HG02571 (cell line): ENCODE measurements around the gene PPIP5K1.
"Not testable (repeated sequence)": the region's sequence is repeated elsewhere in the genome, so short reads cannot be mapped to it uniquely, and the experiment has no call there.

Experiments used
- ATAC-seq: cut with Tn5 transposase; IDR thresholded peaks from one replicate; pipeline ENCODE4 v1.9.1; 2021; ENCODE audit warnings: mild to moderate bottlenecking, moderate library complexity; ENCODE audit not compliant: unreplicated experiment

PPIP5K1 gene

DNA sequence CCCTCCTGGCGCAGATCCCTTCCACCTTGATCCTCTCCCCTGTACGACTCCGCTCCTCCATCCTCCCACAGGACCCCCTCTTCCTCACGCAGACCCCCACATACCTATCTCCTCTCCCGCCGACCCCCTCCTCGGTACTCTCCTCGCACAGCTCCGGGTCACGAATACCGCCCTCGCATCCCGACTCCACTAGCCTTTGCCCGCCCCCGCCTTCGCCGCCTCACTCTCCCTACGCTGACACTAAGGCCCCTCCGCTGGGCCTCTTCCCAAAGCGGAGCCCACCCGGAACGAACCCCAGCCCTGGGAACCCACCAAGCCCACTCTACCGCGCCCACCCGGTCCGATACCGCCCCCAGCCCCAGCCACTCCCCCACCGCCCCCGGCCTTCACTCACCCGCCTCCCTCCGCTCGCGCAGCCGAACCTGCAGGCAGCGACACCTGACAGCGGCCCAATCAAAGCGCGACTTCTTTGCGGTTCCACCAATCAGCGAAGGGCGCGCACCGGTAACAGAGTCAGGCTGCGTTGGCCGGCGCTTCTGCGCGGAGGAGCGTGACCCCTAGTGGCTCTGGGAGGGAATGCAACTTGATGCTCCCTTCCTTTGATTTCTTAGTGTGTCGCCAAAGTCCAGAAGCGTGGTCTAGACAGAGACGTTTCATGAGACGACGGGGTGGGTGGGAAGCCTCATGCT, at the start of gene PPIP5K1:
Gene PPIP5K1 (minus strand): TSS at position 431 of the 689 bp plus-strand sequence. CDS start 5,704 bp downstream, outside the sequence.
- ATAC-seq = peak; percentile 96

DNA sequence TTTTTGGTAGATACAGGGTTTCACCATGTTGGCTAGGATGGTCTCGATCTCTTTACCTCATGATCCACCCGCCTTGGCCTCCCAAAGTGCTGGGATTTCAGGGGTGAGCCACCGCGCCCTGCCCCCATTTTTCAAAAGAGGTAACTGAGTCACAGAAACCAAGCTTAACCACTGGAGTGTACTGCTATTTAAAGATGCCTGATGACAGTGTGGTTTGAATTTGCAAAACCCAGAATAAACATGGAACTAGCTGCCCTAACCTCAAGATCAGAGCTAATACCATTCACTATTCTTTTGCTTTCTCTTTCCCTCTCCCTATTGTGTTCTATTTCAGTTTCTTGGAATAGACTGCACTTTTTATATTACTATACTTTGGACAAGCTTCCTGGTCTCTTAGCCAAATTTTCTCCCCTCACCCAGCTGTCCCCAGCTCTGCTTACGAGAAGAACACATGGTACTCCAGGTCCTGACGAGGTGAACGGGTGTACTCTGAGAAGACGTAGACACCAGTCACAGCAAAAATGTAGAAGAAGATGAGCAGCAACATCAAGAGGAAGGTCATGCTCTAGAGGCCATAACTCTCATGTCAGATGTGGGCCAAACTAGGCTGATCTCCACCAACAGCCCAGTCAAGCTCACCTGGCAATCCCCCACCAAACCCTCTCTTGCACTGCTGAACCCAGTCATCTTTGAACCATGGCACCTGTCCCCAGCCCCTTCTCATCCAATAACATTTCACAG, 48.6 kb upstream of the PPIP5K1 start:
- ATAC-seq = not testable (repeated sequence)

DNA sequence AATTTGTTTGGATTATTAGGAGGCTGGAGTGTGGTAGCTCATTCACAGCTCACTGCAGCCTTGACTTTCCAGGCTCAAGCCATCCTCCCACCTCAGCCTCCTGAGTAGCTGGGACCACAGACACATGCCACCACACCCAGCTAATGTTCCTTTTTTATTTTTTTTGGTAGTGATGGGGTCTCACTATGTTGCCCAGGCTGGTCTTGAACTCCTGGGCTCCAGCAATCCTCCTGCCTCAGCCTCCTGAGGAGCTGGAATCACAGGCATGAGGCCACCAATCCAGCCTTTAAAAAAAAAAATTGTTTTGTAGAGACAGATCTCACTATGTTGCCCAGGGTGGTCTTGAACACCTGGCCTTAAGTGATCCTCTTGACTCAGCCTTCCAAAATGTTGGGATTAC, 36.9 kb upstream of the PPIP5K1 start:
- ATAC-seq = not testable (repeated sequence)

DNA sequence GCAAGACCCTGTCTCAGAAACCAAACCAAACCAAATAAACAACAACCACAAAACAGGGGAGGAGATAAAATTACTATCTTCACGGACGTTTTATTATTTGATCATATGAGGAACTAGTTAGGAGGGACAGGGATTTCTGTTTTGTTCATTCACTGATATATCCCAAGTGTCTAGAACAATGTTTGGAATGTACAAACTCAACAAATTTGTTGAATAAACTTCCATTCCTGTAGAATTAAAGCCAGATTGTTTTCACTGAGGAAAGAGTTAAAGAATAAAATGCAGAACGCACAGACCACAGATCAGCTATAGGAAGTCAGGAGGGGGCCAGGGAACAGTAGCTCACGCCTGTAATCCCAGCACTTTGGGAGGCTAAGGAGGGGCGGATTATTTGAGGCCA, 35.1 kb upstream of the PPIP5K1 start:
- no peak for ATAC-seq

DNA sequence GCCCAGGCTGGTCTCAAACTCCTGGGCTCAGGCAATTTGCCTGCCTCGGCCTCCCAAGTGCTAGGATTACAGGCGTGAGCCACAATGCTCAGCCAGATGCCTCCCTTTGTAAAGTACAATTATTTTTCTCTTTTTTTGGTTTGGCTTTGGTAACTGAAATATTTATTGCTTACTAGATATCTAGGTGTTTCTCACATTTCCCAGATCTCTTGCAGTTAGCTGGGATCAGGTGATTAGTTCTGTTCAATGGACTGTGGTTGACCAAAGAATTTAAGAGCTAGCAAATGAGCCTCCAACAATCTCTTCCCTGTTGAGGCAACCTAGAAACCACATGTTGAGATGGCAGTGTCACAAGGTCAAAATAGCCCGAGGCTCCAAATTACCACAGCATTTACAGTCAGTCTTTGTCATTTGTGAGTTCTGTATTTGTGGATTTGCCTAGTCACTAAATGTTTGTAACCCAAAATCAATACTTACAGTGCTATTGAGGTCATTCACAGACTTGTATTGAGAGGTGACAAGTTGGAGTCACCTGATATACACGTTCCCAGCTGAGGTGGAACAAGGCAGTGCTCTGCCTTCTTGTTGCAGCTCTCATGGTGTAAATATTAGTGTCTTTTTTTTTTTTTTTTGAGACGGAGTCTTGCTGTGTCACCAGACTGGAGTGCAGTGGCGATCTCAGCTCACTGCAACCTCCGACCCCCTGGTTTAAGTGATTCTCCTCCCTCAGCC, 32.2 kb upstream of the PPIP5K1 start:
- ATAC-seq = not testable (repeated sequence)

DNA sequence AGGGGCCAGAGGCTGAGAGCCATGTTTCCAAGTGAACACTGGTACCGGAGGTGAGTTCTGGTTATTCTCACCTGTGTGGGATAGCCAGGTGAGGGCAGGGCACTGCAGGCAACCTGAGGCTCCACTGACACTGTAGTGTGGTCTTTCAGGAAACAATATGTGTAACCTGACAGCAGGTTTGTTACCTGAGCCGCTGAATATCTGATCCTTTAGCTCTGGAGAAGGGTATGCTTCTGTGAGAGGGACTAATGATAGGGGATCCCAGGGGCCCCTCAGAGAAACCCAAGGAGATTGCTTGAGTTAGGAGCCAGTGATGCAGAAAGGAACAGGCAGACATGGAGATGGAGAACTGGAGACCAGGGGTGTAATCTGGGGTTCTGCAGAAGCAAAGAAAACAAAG, 28.7 kb upstream of the PPIP5K1 start, which contains the start of gene STRC:
Gene STRC (minus strand): TSS at position 101 of the 400 bp plus-strand sequence. CDS start 78 bp downstream, at position 23.
- ATAC-seq = not testable (repeated sequence)

DNA sequence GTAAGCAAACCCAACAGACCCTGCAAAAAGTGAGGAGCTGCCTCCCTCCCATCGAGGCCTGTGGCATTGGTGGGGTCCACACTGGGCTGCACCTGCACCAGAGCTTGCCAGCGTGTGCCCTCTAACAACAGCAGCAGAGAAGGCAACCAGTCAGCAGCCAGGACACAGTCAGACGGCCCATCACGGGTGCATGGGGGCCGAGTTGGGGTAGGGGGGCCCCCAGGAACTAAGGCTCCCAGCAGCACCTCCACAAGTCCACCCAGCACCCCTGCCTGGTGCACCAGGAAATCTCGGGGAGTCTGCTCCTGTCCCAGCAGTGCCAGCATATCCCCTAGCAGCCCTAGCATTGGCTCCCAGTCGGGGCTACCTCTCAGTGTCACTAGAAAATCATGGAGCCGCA, 27.7 kb upstream of the PPIP5K1 start:
- not testable (repeated sequence) for ATAC-seq

DNA sequence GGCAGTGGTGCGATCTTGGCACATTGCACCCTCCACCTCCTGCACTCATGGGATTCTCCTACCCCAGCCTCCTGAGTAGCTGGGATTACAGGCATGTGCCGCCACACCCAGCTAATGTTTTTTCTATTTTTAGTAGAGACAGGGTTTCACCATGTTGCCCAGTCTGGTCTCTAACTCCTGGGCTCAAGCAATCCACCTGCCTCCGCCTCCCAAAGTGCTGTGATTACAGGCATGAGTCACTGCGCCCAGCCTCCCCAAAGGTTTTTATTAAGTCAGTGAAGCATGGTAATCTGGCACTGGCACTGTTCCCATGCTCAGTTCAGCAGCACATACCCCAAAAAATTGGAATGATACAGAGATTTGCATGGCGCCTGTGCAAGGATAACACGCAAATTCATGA, 12.2 kb upstream of the PPIP5K1 start:
- ATAC-seq = not testable (repeated sequence)

DNA sequence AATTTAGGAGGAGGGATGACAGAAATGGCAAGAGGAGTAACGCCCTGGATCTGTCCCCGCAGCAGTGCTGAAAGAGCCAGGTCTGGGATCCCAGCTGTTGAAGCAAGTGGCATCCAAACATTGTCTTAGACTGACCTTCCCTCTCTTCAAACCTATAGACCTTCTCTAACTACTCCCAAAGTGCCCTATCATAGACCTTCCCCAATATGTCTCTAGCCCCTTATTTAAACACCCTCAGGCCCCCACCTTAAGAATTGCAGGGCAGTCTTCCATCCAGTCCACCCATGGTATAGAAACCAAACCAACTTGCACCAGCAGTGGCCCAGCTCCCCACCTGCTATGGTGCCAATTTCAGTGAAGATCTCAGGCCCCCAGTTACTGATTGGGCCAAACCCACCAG, 10.2 kb upstream of the PPIP5K1 start:
- not testable (repeated sequence) for ATAC-seq

DNA sequence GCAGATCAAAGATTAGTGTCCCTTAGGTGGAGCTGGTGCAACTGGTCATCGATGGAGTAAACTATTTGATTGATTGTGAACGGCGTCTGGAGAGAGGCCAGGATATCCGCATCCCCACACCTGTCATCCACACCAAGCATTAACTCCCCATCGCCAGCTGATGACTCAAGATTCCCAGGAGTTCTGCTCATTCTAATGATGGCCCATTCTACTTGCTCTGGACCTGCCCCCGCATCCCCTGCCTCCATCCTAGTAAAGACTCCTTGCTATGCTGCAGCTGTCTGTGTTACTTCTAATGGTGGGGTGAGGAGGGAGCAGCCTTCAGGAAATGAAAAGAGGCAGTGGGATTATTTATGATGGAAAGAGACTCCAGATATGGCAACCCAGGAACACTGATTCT, 9.1 kb upstream of the PPIP5K1 start:
- ATAC-seq = not testable (repeated sequence)

DNA sequence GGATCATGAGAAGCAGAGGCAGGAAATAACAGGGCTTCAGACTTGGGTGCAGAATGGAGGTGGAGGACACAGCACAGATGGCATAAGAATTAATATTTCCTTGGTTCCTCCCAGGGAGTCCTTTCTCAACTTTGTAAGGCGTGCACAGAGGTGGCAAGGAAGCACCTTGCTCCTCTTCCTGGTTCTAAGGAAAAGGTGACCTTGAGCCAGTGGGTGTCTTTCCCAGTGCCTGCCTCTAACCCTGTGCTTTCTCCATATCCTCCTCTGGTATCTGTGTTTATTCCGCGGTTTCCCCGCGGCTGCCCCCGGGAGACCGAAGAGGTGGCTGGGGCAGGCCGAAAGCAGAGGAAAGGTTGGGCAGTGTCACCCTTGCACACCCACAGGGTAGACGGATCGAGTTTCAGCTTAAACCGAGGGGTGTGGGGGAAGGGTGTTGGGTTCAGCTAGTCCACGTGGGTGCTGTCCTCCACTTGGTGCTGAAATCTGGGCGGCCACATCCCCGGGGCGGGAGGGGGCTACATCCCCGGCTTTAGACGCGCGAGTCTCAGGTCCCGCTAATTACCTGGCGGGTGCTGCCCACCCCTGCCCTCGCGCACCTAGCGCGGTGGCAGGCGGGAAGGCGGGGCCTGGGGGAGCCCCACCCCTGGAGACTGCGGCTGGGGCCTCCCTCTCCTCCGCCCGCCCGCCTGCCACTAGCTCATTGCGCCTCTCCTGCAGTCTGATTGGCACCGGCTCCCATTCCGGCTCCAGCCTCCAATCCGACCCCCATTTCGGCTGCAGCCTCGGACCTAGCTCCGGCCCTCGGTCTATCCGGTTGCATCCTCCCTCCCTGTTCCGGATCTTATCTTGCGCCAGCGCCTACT, 3.6 kb upstream of the PPIP5K1 start, which contains the start of gene CKMT1B:
Gene CKMT1B (plus strand): TSS at position 700 of the 863 bp plus-strand sequence. CDS start 192 bp downstream, outside the sequence.
- ATAC-seq = not testable (repeated sequence)

DNA sequence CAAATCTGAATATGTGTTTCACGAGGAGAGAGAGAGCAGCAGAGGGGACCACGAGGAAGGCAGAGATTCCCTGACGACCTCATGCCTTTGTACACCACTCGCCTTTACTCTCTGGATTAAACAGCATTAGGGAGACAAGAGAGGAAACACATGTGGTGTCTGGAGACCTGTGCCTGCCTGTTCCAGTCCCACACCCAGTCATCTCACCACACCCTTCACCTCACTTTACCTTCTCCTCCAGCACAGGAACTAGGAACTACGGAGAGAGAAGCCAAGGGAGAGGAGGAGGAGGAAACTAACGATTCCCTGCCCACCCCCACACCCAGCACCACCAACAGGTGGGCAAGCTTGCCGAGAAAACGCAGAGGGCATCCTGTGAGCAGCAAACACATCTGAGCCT, 2.8 kb upstream of the PPIP5K1 start:
- ATAC-seq = not testable (repeated sequence)

DNA sequence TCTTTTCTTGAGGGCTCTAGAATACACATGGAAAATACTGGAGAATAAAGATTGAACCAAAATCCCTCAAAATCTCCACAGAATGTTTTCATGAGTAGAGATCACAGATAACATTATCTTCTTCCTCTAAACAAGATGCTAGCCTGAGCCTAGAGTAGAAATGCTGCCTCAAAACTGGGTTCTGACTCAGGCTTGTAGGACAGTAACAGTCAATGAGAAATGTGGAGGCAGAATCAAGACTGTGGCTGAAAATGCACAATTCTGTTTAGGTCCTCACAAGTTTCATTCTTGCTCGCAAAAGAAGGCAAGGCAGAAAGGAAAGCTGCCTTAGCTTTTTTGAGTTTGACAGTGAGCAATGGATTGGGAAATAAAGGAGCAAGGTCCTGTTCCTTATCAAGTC, 15.4 kb downstream of the PPIP5K1 start:
- ATAC-seq = not testable (repeated sequence)

DNA sequence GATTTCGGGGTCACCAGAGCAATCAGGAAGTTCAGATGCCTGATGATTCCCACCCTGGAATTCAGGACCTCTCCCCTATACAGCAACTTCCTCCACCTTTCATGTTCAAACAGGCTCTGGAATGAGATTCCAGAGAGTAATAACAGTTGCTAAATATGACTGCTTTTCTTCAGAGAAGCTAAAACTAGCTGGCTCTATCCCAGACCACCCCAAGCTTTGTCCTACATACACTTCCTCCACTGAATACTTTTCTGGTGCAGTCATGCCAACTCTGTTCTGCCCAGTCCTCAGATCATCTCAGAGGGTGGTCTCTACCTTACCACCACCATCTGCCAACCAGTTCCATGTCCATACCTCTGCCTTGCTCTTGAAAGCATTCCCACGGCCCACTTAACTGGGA, 23.4 kb downstream of the PPIP5K1 start:
- not testable (repeated sequence) for ATAC-seq

DNA sequence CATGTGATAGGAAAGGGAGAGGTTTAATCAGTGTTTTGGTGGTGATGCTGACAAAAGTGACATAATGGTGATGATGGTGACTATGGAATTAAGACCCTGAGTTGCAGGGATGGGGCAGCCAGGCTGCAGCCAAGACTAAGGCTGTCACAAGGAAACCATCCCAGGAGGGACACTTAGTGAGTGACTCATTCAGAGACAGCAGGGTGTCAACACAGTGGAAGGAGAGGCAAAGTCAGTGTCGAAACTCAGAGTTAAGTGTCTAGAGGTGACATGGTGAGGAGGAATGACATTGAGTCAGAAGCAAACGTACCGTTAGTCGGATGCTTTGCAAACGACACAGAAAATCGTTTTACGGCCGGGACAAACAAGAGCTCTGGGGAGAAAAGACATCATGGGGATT, 26.2 kb downstream of the PPIP5K1 start:
- ATAC-seq = not testable (repeated sequence)

DNA sequence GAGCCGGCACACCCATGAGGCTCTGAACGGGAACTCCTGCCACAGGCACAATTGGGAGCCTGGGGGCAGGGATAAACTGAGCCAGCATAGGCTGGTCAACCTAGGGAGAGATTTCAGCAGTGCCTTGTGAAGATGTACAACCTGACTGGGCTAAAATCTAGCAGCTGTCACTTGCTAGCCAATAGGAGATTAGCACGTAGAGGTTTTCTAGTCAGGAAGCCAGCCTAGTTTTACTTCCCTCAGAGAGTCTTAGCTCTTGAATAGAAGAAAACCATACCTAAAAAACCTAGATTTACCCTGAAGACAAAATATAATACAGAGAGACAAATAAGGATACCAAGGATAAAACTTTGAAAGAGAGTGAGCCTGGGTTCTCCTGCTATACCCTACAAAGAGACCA, 27.3 kb downstream of the PPIP5K1 start:
- not testable (repeated sequence) for ATAC-seq

DNA sequence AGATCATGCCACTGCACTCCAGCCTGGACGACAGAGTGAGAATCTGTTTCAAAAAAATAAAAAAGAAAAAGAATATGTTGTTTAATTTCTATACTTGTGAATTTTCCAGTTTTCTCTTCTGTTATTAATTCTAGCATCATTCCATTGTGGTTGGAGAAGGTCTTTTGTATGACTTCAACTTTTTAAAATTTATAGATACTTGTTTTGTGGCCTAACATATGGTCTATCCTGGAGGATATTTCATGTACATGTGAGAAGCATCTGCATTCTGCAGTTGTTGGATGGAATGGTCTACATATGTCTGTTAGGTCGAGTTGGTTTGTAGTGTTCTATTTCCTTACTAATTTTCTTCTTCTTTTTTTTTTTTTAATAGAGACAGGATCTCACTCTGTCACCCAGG, 37.0 kb downstream of the PPIP5K1 start:
- ATAC-seq = no peak

DNA sequence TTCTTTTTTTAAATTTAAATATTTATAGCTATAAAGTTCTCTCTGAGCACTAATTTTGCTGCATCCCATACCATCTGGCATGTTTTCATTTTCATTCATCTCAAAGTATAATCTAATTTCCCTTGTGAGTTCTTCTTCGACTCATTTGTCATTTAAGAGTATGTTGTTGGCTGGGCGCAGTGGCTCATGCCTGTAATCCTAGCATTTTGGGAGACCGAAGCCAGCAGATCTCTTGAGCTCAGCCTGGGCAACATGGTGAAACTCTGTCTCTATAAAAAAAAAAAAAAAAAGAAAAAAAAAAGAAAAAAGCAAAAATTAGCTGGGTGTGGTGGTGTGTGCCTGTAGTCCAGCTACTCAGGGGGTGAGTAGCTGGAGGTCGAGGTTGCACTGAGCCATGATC, 37.8 kb downstream of the PPIP5K1 start:
- no peak for ATAC-seq

DNA sequence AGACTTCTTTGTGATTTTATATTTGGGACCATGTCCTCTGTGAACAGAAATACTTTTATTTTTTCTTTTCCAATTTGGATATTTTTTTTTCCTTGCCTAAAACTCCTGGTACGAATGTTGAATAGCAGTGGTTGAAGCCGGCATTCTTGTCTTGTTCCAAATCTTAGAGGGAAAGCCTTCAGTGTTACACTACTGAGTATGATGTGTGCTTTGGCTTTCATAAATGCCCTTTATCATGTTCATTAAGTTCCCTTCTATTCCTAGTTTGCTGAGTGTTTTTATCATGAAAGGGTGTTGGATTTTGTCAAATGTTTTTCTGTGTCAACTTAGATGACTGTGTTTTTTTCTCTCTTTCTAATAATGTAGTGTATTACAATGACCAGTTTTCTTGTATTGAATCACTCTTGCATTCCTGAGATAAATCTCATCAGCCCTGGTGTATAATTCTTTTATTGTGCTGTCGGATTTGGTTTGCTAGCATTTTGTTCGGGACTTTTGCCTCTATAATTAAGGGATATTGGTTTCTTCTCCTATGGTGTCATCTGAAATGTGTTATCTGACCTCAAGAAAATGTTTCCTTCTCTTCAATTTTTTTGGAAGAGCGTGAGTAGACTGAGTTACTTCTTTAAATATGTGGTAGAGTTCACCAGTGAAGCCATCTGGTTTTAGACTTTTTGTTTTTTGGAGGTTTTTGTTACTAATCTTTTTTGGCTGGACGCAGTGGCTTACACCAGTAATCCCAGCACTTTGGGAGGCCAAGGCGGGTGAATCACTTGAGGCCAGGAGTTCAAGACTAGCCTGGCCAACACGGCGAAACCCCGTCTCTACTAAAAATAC, 39.3 kb downstream of the PPIP5K1 start:
- no peak for ATAC-seq
